GM19463 (cell line): ENCODE data around the gene NDUFS6.
"Not testable (repeated sequence)": the region's sequence is repeated elsewhere in the genome, so short reads cannot be mapped to it uniquely, and the experiment has no call there.

Experiments
- ATAC-seq: cut with Tn5 transposase; IDR thresholded peaks from one replicate; pipeline ENCODE4 v1.9.1; 2021; ENCODE audit warnings: mild to moderate bottlenecking, moderate library complexity; ENCODE audit not compliant: unreplicated experiment

Gene NDUFS6

GRCh38 chr5:1814183-1815020 lies 13.2 kb downstream of the NDUFS6 start:
- no peak for ATAC-seq

GRCh38 chr5:1815071-1815786 lies 14.0 kb downstream of the NDUFS6 start:
- ATAC-seq = no peak

- ATAC-seq = no peak
These were observed 14.7 kb downstream of the NDUFS6 start for GRCh38 chr5:1815881-1816292.

GRCh38 chr5:1816495-1817089 lies 15.4 kb downstream of the NDUFS6 start:
- ATAC-seq = not testable (repeated sequence)

- no peak for ATAC-seq
These were observed 16.2 kb downstream of the NDUFS6 start for GRCh38 chr5:1817261-1818043.

- no peak for ATAC-seq
These were observed 17.6 kb downstream of the NDUFS6 start for GRCh38 chr5:1818784-1819183.

GRCh38 chr5:1819458-1819857 lies 18.3 kb downstream of the NDUFS6 start:
- no peak for ATAC-seq

GRCh38 chr5:1820381-1820780 lies 19.2 kb downstream of the NDUFS6 start:
- ATAC-seq = no peak

- no peak for ATAC-seq
These were observed 19.7 kb downstream of the NDUFS6 start for GRCh38 chr5:1820926-1821325.

- no peak for ATAC-seq
These were observed 20.7 kb downstream of the NDUFS6 start for GRCh38 chr5:1821862-1822261.

GRCh38 chr5:1823381-1824034 lies 22.3 kb downstream of the NDUFS6 start:
- ATAC-seq = no peak

GRCh38 chr5:1824109-1824821 lies 23.1 kb downstream of the NDUFS6 start:
- no peak for ATAC-seq

- ATAC-seq = no peak
These were observed 24.0 kb downstream of the NDUFS6 start for GRCh38 chr5:1824903-1825841.

- ATAC-seq = no peak
These were observed 25.2 kb downstream of the NDUFS6 start for GRCh38 chr5:1826235-1826980.

GRCh38 chr5:1827025-1827885 lies 26.0 kb downstream of the NDUFS6 start:
- ATAC-seq = no peak

GRCh38 chr5:1827886-1828397 lies 26.7 kb downstream of the NDUFS6 start:
- ATAC-seq = peak; percentile 68
